ENCODE results near the gene YTHDF2.

- TF ChIP-seq POLR2A (IDR thresholded peaks at IDR 0.05): no peak
- no peak for TF ChIP-seq CTCF (IDR thresholded peaks at IDR 0.05)
- TF ChIP-seq EP300 (IDR thresholded peaks at IDR 0.05): no peak
Observed at GRCh38 chr1:28813931-28814465, 77.3 kb downstream of the YTHDF2 start.

Data from sigmoid colon (tissue), 4 donors.